ENCODE measurements around the gene NDUFS3.
A peak's percentile ranks its signal among the peaks of the same experiment; 100 is the strongest.
"Not testable (repeated sequence)": the region's sequence is repeated elsewhere in the genome, so short reads cannot be mapped to it uniquely, and the experiment has no call there.

NDUFS3 gene

GRCh38 chr11:47560426-47560825, 18.4 kb upstream of the NDUFS3 start:
- DNase-seq (ENCODE audit: low read depth): no peak

GRCh38 chr11:47562393-47562792, 16.5 kb upstream of the NDUFS3 start:
- not testable (repeated sequence) for DNase-seq (ENCODE audit: low read depth)

GRCh38 chr11:47564366-47564765, 14.5 kb upstream of the NDUFS3 start:
- DNase-seq (ENCODE audit: low read depth): not testable (repeated sequence)

GRCh38 chr11:47564933-47565339, 13.9 kb upstream of the NDUFS3 start:
- DNase-seq (ENCODE audit: low read depth): no peak

GRCh38 chr11:47565340-47566148, 13.3 kb upstream of the NDUFS3 start, which contains the start of gene PTPMT1:
Gene PTPMT1, plus strand, starts transcription at chr11:47565599. Its CDS starts 24 bp downstream, at chr11:47565623.
- DNase-seq (ENCODE audit: low read depth): peak; percentile 42

- DNase-seq (ENCODE audit: low read depth): no peak
These were observed 12.7 kb upstream of the NDUFS3 start for GRCh38 chr11:47566149-47566698.

GRCh38 chr11:47569646-47570045, 9.2 kb upstream of the NDUFS3 start:
- no peak for DNase-seq (ENCODE audit: low read depth)

GRCh38 chr11:47570651-47571356, 8.1 kb upstream of the NDUFS3 start:
- DNase-seq (ENCODE audit: low read depth): no peak

GRCh38 chr11:47571357-47571729, 7.5 kb upstream of the NDUFS3 start:
- DNase-seq (ENCODE audit: low read depth): no peak

- DNase-seq (ENCODE audit: low read depth): no peak
These were observed 7.0 kb upstream of the NDUFS3 start for GRCh38 chr11:47571895-47572294.

- no peak for DNase-seq (ENCODE audit: low read depth)
These were observed 6.1 kb upstream of the NDUFS3 start for GRCh38 chr11:47572715-47573255.

GRCh38 chr11:47573321-47573720, 5.6 kb upstream of the NDUFS3 start:
- no peak for DNase-seq (ENCODE audit: low read depth)

- no peak for DNase-seq (ENCODE audit: low read depth)
These were observed 1.3 kb upstream of the NDUFS3 start for GRCh38 chr11:47577460-47578041.

GRCh38 chr11:47583844-47584243, 5.0 kb downstream of the NDUFS3 start:
- no peak for DNase-seq (ENCODE audit: low read depth)

GRCh38 chr11:47586098-47586855, 7.4 kb downstream of the NDUFS3 start, which contains the start of gene FAM180B:
Gene FAM180B, plus strand, starts transcription at chr11:47586678. Its CDS starts 91 bp downstream, at chr11:47586769.
- no peak for DNase-seq (ENCODE audit: low read depth)

GRCh38 chr11:47587039-47587716, 8.3 kb downstream of the NDUFS3 start:
- no peak for DNase-seq (ENCODE audit: low read depth)

- no peak for DNase-seq (ENCODE audit: low read depth)
These were observed 9.0 kb downstream of the NDUFS3 start for GRCh38 chr11:47587723-47588326.

GRCh38 chr11:47589118-47589517, 10.2 kb downstream of the NDUFS3 start:
- DNase-seq (ENCODE audit: low read depth): no peak

GRCh38 chr11:47589584-47589976, 10.7 kb downstream of the NDUFS3 start:
- DNase-seq (ENCODE audit: low read depth): no peak

All from stimulated activated CD4-positive, alpha-beta T cell treated with anti-CD3 and anti-CD28 coated beads, Interleukin-2, amount 100 ng/mL, for 4 hours (primary cell).